Lung (tissue), 12 donors: ENCODE results near the gene LEMD2. TPM values are rescaled to one million over a fixed set of nuclear protein-coding genes. Genes with fewer than 3 reads are reported as not detected.

Experiments
- ATAC-seq: fragments of 200-7000 bp; cut with Tn5 transposase; one replicate; pipeline ENCODE4 v1.9.1; 2020; ENCODE audit warnings: moderate number of reproducible peaks; ENCODE audit not compliant: insufficient read depth, low FRiP score
- DNase-seq, 3 donors: peaks; one replicate each; pipeline ENCODE4 v3.0.0-alpha.2; 2013 to 2017
- H3K27ac ChIP-seq, 2 donors: one replicate each; pipeline ENCODE4 v1.5.1; 2013; ENCODE audit warnings: mild to moderate bottlenecking in 2 of 2, moderate library complexity in 2 of 2, control low read depth in 1 of 2, inconsistent platforms in 1 of 2, low read depth in 1 of 2, low read length in 1 of 2
- H3K27me3 ChIP-seq, 3 donors: one replicate each; pipeline ENCODE4 v1.5.1; 2013; ENCODE audit warnings: low read length in 2 of 3; ENCODE audit not compliant: control insufficient read depth in 3 of 3, insufficient read depth in 3 of 3
- H3K36me3 ChIP-seq, 4 donors: one replicate each; pipeline ENCODE4 v1.5.1; 2013; ENCODE audit warnings: low read length in 4 of 4, mild to moderate bottlenecking in 1 of 4, moderate library complexity in 1 of 4; ENCODE audit not compliant: control insufficient read depth in 4 of 4, insufficient read depth in 4 of 4
- H3K4me1 ChIP-seq, 5 donors: one replicate each; pipeline ENCODE4 v1.5.1; 2013; ENCODE audit warnings: low read length in 5 of 5, mild to moderate bottlenecking in 2 of 5, moderate library complexity in 1 of 5; ENCODE audit not compliant: control insufficient read depth in 5 of 5, insufficient read depth in 5 of 5
- H3K4me3 ChIP-seq: one replicate; pipeline ENCODE4 v1.5.1; 2013; ENCODE audit warnings: mild to moderate bottlenecking, control low read depth, moderate library complexity
- H3K9ac ChIP-seq, 2 donors: one replicate each; pipeline ENCODE4 v1.5.1; 2013; ENCODE audit warnings: low read length in 2 of 2, control low read depth in 1 of 2; ENCODE audit not compliant: insufficient read depth in 1 of 2
- H3K9me3 ChIP-seq, 4 donors: one replicate each; pipeline ENCODE4 v1.5.1; 2013; ENCODE audit warnings: low read length in 3 of 4, mild to moderate bottlenecking in 1 of 4, moderate library complexity in 1 of 4; ENCODE audit not compliant: control insufficient read depth in 4 of 4, insufficient read depth in 3 of 4
- WGBS, 2 donors: extraction: QIAGEN DNeasy Blood & Tissue Kit; methylation state at CpG; one replicate each; pipeline ENCODE4 v1.1.7; 2013; 5-methylcytosine and 5-hydroxymethylcytosine counted together
- polyA plus RNA-seq, 2 donors: library from polyadenylated mRNA; stranded (reverse); fragments of 200-250 nt; gene quantifications; one replicate each; pipeline ENCODE4 v1.2.1, GENCODE V29; 2013
- total RNA-seq, 2 donors: library from RNA; depleted of rRNA in 1 of 2; stranded (reverse); fragments of >200 nt in 1 of 2; gene quantifications; one replicate each; pipeline ENCODE4 v1.2.1, GENCODE V29; 2014 to 2021
- TF ChIP-seq, protein P1 (sequence below): IDR thresholded peaks from 2 replicates; pipeline ENCODE4 v1.5.1; 2012; ENCODE audit warnings: mild to moderate bottlenecking; ENCODE audit errors: control extremely low read depth, extremely low read depth
- donor health status: control.
- donor health status: control.
- donor health status: Bipolar disorder and iron deficiency.
- donor health status: healthy.
- donor health status: DM: yes; HTN: yes; CAD: no.

Gene LEMD2
- total and polyA plus RNA-seq, 4 donors, result 52.1 to 63.6 (median 54.5) TPM

DNA sequence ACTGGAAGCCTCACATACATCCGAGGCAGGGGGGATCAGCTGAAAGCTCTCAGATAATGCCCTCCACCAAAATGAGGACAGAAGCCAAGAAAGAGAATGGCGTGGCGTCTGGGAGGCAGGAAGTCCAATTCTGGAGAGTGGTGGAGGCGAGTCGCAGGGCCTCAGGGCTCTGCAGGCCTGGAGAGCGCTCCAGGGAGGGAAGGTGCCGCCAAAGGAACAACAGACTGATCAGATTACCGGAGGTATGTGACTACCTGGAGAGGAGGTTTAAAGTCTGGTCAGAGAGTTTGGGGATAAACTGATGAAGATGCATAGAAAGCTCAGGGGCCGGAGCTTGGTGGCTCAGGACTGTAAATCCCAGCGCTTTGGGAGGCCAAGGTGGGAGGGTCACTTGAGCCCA lies 31.0 kb downstream of the LEMD2 start:
- WGBS, 2 donors, result 86 to 92% methylated on average over 10 of the region's 10 CpGs

DNA sequence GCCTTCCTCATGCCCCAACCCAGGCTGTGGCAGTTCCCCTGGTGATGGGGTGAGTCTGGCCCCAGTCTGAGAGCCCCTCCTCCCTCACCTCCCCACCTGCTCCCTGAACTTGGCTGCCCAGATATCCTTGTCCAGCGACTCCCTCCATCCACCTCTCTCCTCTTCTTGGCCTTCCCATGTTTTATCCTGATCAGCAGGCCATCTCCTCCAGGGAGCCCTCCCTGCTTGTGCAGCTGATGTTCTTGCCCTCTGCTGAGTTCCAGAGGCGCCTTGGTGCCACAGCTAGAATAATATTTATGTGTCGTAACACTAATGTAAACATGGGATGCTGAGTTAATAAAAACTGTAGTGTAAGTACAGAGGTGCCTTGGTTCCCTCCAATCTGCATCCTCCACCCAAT lies 31.8 kb downstream of the LEMD2 start:
- Histone ChIP-seq H3K27ac (no peak overlapping the region), H3K4me1 (peaks cover 0 to 42% (median 20%) of the 10 kb centered on the region in 5 donors), H3K9me3 (no peaks in the 10 kb centered on the region), H3K4me3 (no peak overlapping the region), H3K27me3 (no peaks in the 10 kb centered on the region), H3K36me3 (no peaks in the 10 kb centered on the region), H3K9ac (no peak overlapping the region)
- WGBS, 2 donors, result 73 to 76% methylated on average over 3 of the region's 3 CpGs
- DNase-seq (peak in 2 of 3 donors; percentile 29 to 38), ATAC-seq (no peak)
- TF ChIP-seq, protein P1, sequence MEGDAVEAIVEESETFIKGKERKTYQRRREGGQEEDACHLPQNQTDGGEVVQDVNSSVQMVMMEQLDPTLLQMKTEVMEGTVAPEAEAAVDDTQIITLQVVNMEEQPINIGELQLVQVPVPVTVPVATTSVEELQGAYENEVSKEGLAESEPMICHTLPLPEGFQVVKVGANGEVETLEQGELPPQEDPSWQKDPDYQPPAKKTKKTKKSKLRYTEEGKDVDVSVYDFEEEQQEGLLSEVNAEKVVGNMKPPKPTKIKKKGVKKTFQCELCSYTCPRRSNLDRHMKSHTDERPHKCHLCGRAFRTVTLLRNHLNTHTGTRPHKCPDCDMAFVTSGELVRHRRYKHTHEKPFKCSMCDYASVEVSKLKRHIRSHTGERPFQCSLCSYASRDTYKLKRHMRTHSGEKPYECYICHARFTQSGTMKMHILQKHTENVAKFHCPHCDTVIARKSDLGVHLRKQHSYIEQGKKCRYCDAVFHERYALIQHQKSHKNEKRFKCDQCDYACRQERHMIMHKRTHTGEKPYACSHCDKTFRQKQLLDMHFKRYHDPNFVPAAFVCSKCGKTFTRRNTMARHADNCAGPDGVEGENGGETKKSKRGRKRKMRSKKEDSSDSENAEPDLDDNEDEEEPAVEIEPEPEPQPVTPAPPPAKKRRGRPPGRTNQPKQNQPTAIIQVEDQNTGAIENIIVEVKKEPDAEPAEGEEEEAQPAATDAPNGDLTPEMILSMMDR, result no peak

More for the DNA sequence above, 31.0 kb downstream of the LEMD2 start:
- Histone ChIP-seq H3K9me3 (no peaks in the 10 kb centered on the region), H3K4me3 (no peak overlapping the region), H3K9ac (no peak overlapping the region), H3K36me3 (no peaks in the 10 kb centered on the region), H3K27me3 (no peaks in the 10 kb centered on the region), H3K4me1 (peaks cover 0 to 44% (median 17%) of the 10 kb centered on the region in 5 donors), H3K27ac (no peak overlapping the region)
- ATAC-seq, result no peak
- TF ChIP-seq, protein P1, result no peak
- no peak for DNase-seq

DNA sequence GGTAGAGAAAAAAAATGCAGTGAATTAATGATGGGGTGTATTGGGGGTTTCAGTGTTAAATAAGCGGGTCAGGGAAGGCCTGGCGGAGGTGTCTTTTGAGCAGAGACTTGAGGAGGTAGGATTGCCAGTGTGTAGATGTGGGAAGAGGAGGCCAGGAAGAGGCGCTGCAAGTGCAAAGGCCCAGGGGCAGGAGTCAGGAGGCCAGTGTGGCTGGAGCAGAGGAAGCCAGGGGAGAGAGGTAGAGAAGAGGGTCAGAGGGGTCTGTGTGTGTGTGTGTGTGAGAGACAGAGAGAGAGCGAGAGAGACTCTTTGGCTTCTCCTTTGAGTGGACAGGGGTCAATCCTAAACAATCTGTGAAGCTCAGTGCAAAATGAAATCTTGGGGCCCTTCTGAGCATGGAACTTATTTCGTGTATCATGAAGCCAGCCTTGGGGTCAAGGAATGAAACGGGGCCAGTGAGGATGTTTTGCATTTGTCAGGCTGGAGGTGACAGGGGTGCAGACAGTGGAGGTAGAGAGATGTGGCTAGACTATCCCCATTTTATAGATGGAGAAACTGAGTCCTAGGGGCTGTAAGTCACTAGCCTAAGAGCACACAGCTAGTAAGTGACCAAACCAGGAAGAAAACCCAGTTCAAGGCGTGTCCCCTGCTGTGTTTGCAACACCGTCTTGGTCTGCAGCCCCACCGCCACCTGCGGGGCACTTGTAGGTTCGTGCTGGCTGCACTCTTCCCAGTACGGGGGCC lies 32.5 kb downstream of the LEMD2 start:
- Histone ChIP-seq H3K4me1 (peaks cover 0 to 42% (median 23%) of the 10 kb centered on the region in 5 donors), H3K27me3 (no peaks in the 10 kb centered on the region), H3K9me3 (no peaks in the 10 kb centered on the region), H3K4me3 (no peak overlapping the region), H3K9ac (no peak overlapping the region), H3K27ac (no peak overlapping the region), H3K36me3 (no peaks in the 10 kb centered on the region)
- WGBS, 2 donors, result 85% methylated on average over 12 of the region's 12 CpGs
- DNase-seq (no peak), ATAC-seq (no peak)
- TF ChIP-seq, protein P1, result no peak
